ENCODE data around the gene MT1F.

The MT1F gene

GRCh38 chr16:56686758-56687157, 29.0 kb downstream of the MT1F start:
- DNase-seq (ENCODE audit: low read depth): no peak
- no peak overlapping the region for H3K4me3 ChIP-seq (ENCODE audit: control insufficient read depth, low read depth, low read length)
- TF ChIP-seq CTCF (IDR thresholded peaks at IDR 0.05; ENCODE audit: control insufficient read depth, insufficient read depth, low read depth, low read length, missing control alignments): no peak

- no peak for TF ChIP-seq CTCF (IDR thresholded peaks at IDR 0.05; ENCODE audit: control insufficient read depth, insufficient read depth, low read depth, low read length, missing control alignments)
- no peak for DNase-seq (ENCODE audit: low read depth)
- no peak overlapping the region for H3K4me3 ChIP-seq (ENCODE audit: control insufficient read depth, low read depth, low read length)
Measured at GRCh38 chr16:56688762-56689161, 31.0 kb downstream of the MT1F start.

GRCh38 chr16:56689171-56689570, 31.4 kb downstream of the MT1F start:
- no peak for DNase-seq (ENCODE audit: low read depth)

GRCh38 chr16:56690420-56691122, 32.8 kb downstream of the MT1F start:
- H3K4me3 ChIP-seq (ENCODE audit: control insufficient read depth, low read depth, low read length): no peak overlapping the region
- TF ChIP-seq CTCF (IDR thresholded peaks at IDR 0.05; ENCODE audit: control insufficient read depth, insufficient read depth, low read depth, low read length, missing control alignments): no peak
- DNase-seq (ENCODE audit: low read depth): no peak

More at GRCh38 chr16:56689171-56689570, 31.4 kb downstream of the MT1F start:
- TF ChIP-seq CTCF (IDR thresholded peaks at IDR 0.05; ENCODE audit: control insufficient read depth, insufficient read depth, low read depth, low read length, missing control alignments): no peak
- H3K4me3 ChIP-seq (ENCODE audit: control insufficient read depth, low read depth, low read length): no peak overlapping the region

- no peak for DNase-seq (ENCODE audit: low read depth)
Measured at GRCh38 chr16:56691885-56692284, 34.1 kb downstream of the MT1F start.

GRCh38 chr16:56695246-56695645, 37.5 kb downstream of the MT1F start:
- DNase-seq (ENCODE audit: low read depth): no peak
- H3K4me3 ChIP-seq (ENCODE audit: control insufficient read depth, low read depth, low read length): no peak overlapping the region
- no peak for TF ChIP-seq CTCF (IDR thresholded peaks at IDR 0.05; ENCODE audit: control insufficient read depth, insufficient read depth, low read depth, low read length, missing control alignments)

More at GRCh38 chr16:56691885-56692284, 34.1 kb downstream of the MT1F start:
- H3K4me3 ChIP-seq (ENCODE audit: control insufficient read depth, low read depth, low read length): no peak overlapping the region
- TF ChIP-seq CTCF (IDR thresholded peaks at IDR 0.05; ENCODE audit: control insufficient read depth, insufficient read depth, low read depth, low read length, missing control alignments): no peak

All from AG09309 (cell line).